ENCODE data around the gene RBM46.

RBM46 gene

DNA sequence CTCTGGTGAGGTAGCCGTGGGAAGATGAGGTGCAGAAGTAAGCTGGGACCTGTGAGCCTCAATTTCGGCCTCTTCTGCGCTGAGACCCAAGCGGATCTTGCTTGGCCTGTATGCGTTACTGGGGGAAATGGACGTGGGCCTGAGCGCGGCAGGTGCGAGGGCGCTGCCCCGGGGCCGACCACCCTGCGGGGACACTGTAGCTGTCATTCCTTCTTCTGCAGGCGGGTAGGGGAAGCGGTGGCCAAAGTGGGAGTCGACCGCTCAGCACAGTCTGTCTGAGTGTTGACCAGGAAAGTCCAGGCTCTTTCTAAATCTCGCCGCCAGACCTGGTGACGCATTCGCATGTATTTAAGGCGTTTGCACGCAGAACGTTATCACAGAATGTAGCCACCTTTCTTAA is 40.6 kb upstream of the RBM46 start:
- DNase-seq (ENCODE audit: extremely low read depth, low read depth): no peak

DNA sequence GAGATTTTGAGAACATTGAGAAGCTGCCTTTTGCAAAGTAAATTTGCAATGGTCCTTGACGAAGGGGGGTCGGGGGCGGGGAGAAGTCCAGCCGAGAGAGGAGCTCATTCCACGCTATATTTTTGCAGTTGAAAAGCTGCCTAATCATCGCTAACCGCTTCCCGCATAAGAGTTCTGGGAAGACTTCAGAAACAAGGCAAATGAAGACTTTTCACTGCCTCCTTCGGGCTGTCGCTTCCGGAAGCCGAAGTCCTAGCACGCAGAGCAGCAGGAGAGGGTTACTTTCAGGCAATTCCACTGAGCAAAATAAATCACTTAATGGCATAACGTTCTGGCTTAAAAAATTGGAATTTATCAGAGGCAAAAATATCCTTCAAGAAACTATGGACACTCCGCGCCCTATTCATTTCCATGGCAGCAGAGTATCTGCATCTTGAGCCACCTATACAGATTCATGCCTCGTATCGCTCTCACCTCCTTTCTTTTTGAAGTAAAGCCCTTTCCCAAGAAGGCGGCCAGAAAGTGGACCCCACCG is 39.9 kb upstream of the RBM46 start:
- DNase-seq (ENCODE audit: extremely low read depth, low read depth): no peak
- TF ChIP-seq, protein P1, sequence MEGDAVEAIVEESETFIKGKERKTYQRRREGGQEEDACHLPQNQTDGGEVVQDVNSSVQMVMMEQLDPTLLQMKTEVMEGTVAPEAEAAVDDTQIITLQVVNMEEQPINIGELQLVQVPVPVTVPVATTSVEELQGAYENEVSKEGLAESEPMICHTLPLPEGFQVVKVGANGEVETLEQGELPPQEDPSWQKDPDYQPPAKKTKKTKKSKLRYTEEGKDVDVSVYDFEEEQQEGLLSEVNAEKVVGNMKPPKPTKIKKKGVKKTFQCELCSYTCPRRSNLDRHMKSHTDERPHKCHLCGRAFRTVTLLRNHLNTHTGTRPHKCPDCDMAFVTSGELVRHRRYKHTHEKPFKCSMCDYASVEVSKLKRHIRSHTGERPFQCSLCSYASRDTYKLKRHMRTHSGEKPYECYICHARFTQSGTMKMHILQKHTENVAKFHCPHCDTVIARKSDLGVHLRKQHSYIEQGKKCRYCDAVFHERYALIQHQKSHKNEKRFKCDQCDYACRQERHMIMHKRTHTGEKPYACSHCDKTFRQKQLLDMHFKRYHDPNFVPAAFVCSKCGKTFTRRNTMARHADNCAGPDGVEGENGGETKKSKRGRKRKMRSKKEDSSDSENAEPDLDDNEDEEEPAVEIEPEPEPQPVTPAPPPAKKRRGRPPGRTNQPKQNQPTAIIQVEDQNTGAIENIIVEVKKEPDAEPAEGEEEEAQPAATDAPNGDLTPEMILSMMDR (IDR thresholded peaks at IDR 0.05; ENCODE audit: low read depth, low read length): no peak

More for the DNA sequence above, 40.6 kb upstream of the RBM46 start:
- TF ChIP-seq, protein P1 (IDR thresholded peaks at IDR 0.05; ENCODE audit: low read depth, low read length): no peak

DNA sequence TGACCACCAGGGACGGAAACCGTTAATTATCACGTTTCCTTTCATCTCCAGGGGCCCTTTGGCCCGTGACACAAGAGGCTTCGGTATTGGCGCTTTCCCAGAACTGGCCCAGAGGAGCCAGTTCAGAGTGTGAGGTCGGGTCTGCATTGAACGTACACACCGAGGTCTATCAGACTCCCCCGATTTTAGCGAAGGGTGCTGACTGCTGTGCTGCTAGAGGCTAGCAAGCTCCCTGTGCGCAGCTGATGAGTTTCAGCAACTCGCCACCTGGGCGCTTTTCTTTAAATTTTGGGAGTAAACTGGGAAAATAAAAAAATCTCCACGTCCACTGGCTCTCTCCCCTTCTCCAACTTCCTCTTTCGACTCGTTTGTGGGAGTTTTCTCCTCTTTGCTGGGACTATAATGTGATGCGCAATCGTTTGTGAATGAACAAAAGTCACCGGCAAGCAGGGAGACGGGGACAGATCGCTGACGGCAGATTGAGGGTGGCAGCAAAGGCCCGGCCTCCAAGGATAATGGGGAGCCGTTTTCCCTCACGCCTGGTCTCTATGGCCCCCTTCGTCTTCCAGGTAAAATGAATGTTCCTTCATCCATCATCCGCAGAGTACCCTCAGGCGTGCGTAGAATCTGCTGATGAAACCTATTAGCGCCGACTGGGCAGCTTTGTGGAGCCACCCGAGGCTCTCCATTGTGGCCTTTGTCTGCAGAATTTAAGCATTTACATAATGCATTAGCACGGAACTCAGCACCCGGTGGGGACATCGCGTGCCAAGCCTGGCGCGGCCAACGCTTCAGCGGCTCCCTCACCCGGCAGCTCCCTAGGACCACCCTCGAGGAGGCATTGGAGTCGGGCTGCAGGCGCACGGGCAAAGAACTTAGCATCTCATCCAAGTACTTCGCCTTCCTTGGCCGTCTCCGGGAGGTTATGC is 38.9 kb upstream of the RBM46 start:
- TF ChIP-seq, protein P1 (IDR thresholded peaks at IDR 0.05; ENCODE audit: low read depth, low read length): no peak
- DNase-seq (ENCODE audit: extremely low read depth, low read depth): no peak

DNA sequence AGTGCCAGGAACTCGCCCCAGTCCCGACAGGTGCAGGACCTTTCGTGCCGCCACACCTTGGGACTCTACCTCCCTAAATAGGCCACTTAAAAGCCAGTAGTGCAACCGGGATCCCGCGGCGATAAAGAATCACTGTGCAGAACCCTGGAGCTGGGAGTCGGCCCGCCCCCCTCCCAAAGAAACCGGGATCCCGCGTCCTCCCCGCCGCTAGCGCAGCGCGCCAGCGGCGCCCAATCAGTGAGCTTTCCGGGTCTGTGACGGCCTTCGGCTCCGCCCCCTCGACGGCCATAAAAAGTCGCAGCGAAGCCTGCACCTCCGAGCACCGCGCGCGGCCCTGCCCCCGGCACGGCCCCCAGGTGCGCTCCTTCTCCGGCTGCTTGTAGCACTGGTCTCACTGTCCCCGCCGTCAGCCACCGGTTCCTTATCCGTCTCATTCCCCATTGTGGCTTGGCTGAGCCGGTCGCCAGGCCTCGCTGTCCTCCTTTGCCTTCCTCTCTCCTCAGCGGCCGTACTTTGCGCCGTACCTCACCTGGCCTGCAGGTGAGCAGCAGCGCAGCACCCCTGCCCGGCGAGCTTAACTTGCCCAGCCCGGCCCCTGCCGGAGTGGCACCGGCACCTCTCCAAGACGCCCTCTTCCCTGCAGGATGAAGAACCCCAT is 37.3 kb upstream of the RBM46 start, which contains the start of gene LRAT:
Gene LRAT, plus strand, starts transcription at position 318 of the 658 bp plus-strand sequence. Its CDS starts 327 bp downstream, at position 645.
- TF ChIP-seq, protein P1 (IDR thresholded peaks at IDR 0.05; ENCODE audit: low read depth, low read length): no peak
- no peak for DNase-seq (ENCODE audit: extremely low read depth, low read depth)

DNA sequence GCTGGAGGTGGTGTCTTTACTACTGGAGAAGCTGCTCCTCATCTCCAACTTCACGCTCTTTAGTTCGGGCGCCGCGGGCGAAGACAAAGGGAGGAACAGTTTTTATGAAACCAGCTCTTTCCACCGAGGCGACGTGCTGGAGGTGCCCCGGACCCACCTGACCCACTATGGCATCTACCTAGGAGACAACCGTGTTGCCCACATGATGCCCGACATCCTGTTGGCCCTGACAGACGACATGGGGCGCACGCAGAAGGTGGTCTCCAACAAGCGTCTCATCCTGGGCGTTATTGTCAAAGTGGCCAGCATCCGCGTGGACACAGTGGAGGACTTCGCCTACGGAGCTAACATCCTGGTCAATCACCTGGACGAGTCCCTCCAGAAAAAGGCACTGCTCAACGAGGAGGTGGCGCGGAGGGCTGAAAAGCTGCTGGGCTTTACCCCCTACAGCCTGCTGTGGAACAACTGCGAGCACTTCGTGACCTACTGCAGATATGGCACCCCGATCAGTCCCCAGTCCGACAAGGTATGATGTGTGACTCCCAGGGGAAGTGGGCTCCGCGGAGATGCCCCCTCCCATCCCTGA is 36.6 kb upstream of the RBM46 start:
- no peak for DNase-seq (ENCODE audit: extremely low read depth, low read depth)
- TF ChIP-seq, protein P1 (IDR thresholded peaks at IDR 0.05; ENCODE audit: low read depth, low read length): no peak

DNA sequence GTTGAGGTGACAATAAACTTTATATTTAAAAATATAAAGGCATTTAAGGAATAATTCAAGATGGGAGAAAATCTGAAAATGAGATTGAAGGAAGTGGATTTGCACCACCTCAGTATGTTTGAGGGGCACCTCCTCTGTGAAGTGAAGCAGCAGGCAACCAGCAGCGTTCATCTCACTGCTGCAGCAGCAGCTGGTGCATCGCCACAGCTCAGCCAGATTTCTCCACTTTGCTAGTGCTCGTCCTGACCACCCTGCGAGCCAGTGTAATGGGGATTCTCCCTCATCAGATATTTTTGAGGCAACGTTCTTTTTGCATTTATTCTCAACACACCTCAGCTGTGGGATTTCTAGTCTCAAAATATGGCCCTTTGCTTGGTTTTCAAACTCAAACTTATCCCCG is 23.4 kb upstream of the RBM46 start:
- TF ChIP-seq, protein P1 (IDR thresholded peaks at IDR 0.05; ENCODE audit: low read depth, low read length): no peak
- no peak for DNase-seq (ENCODE audit: extremely low read depth, low read depth)

Data from AG09319 (cell line).